Ishikawa (cell line): ENCODE data around the gene FCAMR.

Experiments
- CREB1 ChIP-seq: IDR thresholded peaks from 2 replicates; pipeline ENCODE4 v1.6.1; 2012; ENCODE audit warnings: low read depth
- REST ChIP-seq: IDR thresholded peaks from 2 replicates; pipeline ENCODE4 v1.6.1; 2012; ENCODE audit warnings: low read depth, mild to moderate bottlenecking
- TAF1 ChIP-seq: IDR thresholded peaks from 2 replicates; pipeline ENCODE4 v1.6.1; 2012; ENCODE audit warnings: low read depth, mild to moderate bottlenecking

DNA sequence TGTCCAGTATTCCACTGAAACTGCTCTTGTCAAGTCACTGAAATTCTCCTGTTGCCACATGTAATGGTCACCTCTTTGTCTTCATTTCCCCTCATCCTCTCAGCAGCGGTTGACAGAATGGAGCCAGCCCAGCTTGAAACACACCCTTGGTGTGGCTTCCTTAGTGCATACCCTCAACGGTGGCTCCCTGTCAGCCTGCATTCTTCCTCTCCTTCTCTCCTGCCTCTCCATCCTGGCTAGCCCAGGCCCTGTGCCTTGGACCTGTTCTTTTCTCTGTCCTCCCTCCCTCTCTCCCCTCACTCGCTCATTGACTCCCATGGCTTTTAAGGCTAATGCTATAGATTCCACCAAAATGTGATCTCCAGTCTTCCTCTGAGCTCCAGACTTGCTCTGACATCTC lies 52.2 kb downstream of the FCAMR start:
- no peak for TF ChIP-seq REST
- TF ChIP-seq TAF1, result no peak
- TF ChIP-seq CREB1, result no peak
